HEK293 (cell line): ENCODE measurements around the gene BBIP1.

ENCODE experiments used
- EGR2 ChIP-seq: fragments of 450-650 bp; formaldehyde crosslinking; IDR thresholded peaks from 2 replicates; pipeline ENCODE4 v1.5.1; 2016; ENCODE audit warnings: low read depth, missing biosample characterization, missing genetic modification characterization
- ZBTB7A ChIP-seq: fragments of 450-650 bp; formaldehyde crosslinking; IDR thresholded peaks from 2 replicates; pipeline ENCODE4 v1.5.1; 2016; ENCODE audit warnings: low read depth, missing biosample characterization, missing genetic modification characterization
- ZNF157 ChIP-seq: fragments of 450-650 bp; formaldehyde crosslinking; IDR thresholded peaks from 2 replicates; pipeline ENCODE4 v1.5.1; 2016; ENCODE audit warnings: missing biosample characterization, missing genetic modification characterization
- ZNF174 ChIP-seq: fragments of 450-650 bp; formaldehyde crosslinking; IDR thresholded peaks from 2 replicates; pipeline ENCODE4 v1.5.0; 2017; ENCODE audit warnings: missing biosample characterization, mild to moderate bottlenecking, missing genetic modification characterization
- ZNF266 ChIP-seq: fragments of 450-650 bp; formaldehyde crosslinking; IDR thresholded peaks from 2 replicates; pipeline ENCODE4 v1.5.1; 2016; ENCODE audit warnings: missing biosample characterization, missing genetic modification characterization, low read depth
- ZNF335 ChIP-seq: fragments of 450-650 bp; formaldehyde crosslinking; conservative IDR thresholded peaks from 2 replicates; pipeline ENCODE4 v1.5.1; 2016; ENCODE audit warnings: missing biosample characterization, missing genetic modification characterization
- ZNF366 ChIP-seq: fragments of 450-650 bp; formaldehyde crosslinking; conservative IDR thresholded peaks from 2 replicates; pipeline ENCODE4 v1.5.1; 2016; ENCODE audit warnings: missing biosample characterization, missing genetic modification characterization
- ZNF404 ChIP-seq: fragments of 450-650 bp; formaldehyde crosslinking; IDR thresholded peaks from 2 replicates; pipeline ENCODE4 v1.5.1; 2017; ENCODE audit warnings: missing biosample characterization, missing genetic modification characterization
- ZNF501 ChIP-seq: fragments of 450-650 bp; formaldehyde crosslinking; IDR thresholded peaks from 2 replicates; pipeline ENCODE4 v1.5.1; 2016; ENCODE audit warnings: missing biosample characterization, missing genetic modification characterization
- ZNF585B ChIP-seq: fragments of 450-650 bp; formaldehyde crosslinking; IDR thresholded peaks from 2 replicates; pipeline ENCODE4 v1.5.1; 2016; ENCODE audit warnings: missing biosample characterization, missing genetic modification characterization
- ZNF623 ChIP-seq: fragments of 450-650 bp; formaldehyde crosslinking; IDR thresholded peaks from 2 replicates; pipeline ENCODE4 v1.5.1; 2016; ENCODE audit warnings: missing biosample characterization, missing genetic modification characterization
- ZNF747 ChIP-seq: fragments of 450-650 bp; formaldehyde crosslinking; IDR thresholded peaks from 2 replicates; pipeline ENCODE4 v1.5.1; 2016; ENCODE audit warnings: missing biosample characterization, missing genetic modification characterization
- ZNF830 ChIP-seq: fragments of 450-650 bp; IDR thresholded peaks from 2 replicates; pipeline ENCODE4 v1.5.0; 2018; ENCODE audit warnings: missing biosample characterization, missing genetic modification characterization, low read depth, mild to moderate bottlenecking, moderate library complexity
- ZNF837 ChIP-seq: fragments of 450-650 bp; formaldehyde crosslinking; IDR thresholded peaks from 2 replicates; pipeline ENCODE4 v1.5.1; 2016; ENCODE audit warnings: missing biosample characterization, missing genetic modification characterization
- TF ChIP-seq, protein P1 (sequence below): fragments of 450-650 bp; formaldehyde crosslinking; IDR thresholded peaks from 2 replicates; pipeline ENCODE4 v1.5.1; 2017; ENCODE audit warnings: missing biosample characterization, mild to moderate bottlenecking, missing genetic modification characterization, moderate library complexity
- TF ChIP-seq, protein P2 (sequence below): fragments of 450-650 bp; IDR thresholded peaks from 2 replicates; pipeline ENCODE4 v1.5.1; 2018; ENCODE audit warnings: missing biosample characterization, mild to moderate bottlenecking, missing genetic modification characterization
- TF ChIP-seq, protein P3 (sequence below): fragments of 450-650 bp; formaldehyde crosslinking; IDR thresholded peaks from 2 replicates; pipeline ENCODE4 v1.5.1; 2016; ENCODE audit warnings: missing biosample characterization, missing genetic modification characterization
- TF ChIP-seq, protein P4 (sequence below): fragments of 450-650 bp; formaldehyde crosslinking; conservative IDR thresholded peaks from 2 replicates; pipeline ENCODE4 v1.5.1; 2016; ENCODE audit warnings: low read depth, missing biosample characterization, missing genetic modification characterization
- TF ChIP-seq, protein P5 (sequence below): fragments of 450-650 bp; formaldehyde crosslinking; IDR thresholded peaks from 2 replicates; pipeline ENCODE4 v1.5.1; 2016; ENCODE audit warnings: missing biosample characterization, missing genetic modification characterization
- TF ChIP-seq, protein P6 (sequence below): fragments of 450-650 bp; formaldehyde crosslinking; IDR thresholded peaks from 2 replicates; pipeline ENCODE4 v1.5.1; 2016; ENCODE audit warnings: missing biosample characterization, missing genetic modification characterization

Gene BBIP1

DNA sequence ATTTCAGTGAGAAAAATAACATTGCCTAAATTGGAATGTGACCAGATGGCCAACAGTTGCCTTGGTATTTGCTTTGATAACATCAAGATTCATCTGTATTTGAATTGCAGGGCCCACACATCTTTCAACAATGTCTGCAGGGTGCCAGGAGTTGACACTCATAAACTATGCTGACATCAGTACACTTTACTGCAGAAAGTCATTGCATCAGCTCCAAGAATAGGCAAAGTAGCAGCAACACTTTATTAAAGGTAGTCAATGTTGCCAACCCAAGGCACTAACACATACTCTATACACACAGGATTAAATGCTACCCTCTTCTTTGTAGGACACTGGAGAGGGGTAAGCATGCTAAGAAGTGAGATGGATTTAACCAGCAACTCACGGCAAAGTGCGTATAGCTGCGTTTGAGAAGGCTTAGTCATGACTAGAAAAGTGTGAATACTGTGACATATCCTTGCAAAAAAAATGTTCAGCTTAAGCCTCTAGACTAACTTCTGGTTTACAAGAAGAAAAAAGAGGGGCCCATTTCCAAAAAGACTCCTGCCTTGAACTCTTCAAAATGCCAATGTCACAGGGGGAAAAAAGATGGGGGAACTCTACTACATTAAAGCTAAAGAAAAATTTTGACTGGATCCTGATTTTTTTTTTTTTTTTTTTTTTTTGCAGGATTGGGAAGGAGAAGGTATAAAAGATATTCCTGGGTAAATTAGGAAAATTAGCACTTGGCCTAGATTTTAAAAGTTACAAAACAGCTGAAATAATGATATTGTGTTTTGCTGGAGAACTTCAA lies 2.2 kb downstream of the BBIP1 start (continued):
- TF ChIP-seq, protein P1, sequence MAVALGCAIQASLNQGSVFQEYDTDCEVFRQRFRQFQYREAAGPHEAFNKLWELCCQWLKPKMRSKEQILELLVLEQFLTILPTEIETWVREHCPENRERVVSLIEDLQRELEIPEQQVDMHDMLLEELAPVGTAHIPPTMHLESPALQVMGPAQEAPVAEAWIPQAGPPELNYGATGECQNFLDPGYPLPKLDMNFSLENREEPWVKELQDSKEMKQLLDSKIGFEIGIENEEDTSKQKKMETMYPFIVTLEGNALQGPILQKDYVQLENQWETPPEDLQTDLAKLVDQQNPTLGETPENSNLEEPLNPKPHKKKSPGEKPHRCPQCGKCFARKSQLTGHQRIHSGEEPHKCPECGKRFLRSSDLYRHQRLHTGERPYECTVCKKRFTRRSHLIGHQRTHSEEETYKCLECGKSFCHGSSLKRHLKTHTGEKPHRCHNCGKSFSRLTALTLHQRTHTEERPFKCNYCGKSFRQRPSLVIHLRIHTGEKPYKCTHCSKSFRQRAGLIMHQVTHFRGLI, result peak; percentile 94
- TF ChIP-seq, protein P2, sequence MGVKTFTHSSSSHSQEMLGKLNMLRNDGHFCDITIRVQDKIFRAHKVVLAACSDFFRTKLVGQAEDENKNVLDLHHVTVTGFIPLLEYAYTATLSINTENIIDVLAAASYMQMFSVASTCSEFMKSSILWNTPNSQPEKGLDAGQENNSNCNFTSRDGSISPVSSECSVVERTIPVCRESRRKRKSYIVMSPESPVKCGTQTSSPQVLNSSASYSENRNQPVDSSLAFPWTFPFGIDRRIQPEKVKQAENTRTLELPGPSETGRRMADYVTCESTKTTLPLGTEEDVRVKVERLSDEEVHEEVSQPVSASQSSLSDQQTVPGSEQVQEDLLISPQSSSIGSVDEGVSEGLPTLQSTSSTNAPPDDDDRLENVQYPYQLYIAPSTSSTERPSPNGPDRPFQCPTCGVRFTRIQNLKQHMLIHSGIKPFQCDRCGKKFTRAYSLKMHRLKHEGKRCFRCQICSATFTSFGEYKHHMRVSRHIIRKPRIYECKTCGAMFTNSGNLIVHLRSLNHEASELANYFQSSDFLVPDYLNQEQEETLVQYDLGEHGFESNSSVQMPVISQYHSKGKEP (tag by site-specific recombination), result peak; percentile 97
- TF ChIP-seq ZNF266 (tag by site-specific recombination) (no peak), ZNF501 (tag by site-specific recombination) (peak; percentile 70; the same call in 1 of the 2 replicates), ZNF335 (tag by site-specific recombination) (peak; percentile 77), ZNF404 (no peak), ZNF174 (tag by site-specific recombination) (no peak), ZBTB7A (tag by site-specific recombination) (no peak), ZNF837 (tag by site-specific recombination) (no peak), ZNF623 (tag by site-specific recombination) (no peak; the same call in 1 of the 2 replicates), ZNF747 (tag by site-specific recombination) (no peak), ZNF830 (tag by site-specific recombination) (no peak), ZNF366 (tag by site-specific recombination) (peak; percentile 91), EGR2 (peak; percentile 41; the same call in 1 of the 2 replicates), ZNF157 (no peak), ZNF585B (tag by site-specific recombination) (no peak)
- TF ChIP-seq, protein P3, sequence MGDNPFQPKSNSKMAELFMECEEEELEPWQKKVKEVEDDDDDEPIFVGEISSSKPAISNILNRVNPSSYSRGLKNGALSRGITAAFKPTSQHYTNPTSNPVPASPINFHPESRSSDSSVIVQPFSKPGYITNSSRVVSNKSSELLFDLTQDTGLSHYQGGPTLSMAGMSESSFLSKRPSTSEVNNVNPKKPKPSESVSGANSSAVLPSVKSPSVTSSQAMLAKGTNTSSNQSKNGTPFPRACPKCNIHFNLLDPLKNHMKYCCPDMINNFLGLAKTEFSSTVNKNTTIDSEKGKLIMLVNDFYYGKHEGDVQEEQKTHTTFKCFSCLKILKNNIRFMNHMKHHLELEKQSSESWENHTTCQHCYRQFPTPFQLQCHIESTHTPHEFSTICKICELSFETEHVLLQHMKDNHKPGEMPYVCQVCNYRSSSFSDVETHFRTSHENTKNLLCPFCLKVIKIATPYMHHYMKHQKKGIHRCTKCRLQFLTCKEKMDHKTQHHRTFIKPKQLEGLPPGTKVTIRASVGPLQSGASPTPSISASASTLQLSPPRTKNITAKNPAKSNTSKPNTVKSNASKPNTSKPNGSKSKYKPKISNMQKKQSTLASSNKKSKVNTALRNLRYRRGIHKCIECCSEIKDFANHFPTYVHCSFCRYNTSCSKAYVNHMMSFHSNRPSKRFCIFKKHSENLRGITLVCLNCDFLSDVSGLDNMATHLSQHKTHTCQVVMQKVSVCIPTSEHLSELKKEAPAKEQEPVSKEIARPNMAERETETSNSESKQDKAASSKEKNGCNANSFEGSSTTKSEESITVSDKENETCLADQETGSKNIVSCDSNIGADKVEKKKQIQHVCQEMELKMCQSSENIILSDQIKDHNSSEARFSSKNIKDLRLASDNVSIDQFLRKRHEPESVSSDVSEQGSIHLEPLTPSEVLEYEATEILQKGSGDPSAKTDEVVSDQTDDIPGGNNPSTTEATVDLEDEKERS (tag by site-specific recombination), result no peak
- TF ChIP-seq, protein P4, sequence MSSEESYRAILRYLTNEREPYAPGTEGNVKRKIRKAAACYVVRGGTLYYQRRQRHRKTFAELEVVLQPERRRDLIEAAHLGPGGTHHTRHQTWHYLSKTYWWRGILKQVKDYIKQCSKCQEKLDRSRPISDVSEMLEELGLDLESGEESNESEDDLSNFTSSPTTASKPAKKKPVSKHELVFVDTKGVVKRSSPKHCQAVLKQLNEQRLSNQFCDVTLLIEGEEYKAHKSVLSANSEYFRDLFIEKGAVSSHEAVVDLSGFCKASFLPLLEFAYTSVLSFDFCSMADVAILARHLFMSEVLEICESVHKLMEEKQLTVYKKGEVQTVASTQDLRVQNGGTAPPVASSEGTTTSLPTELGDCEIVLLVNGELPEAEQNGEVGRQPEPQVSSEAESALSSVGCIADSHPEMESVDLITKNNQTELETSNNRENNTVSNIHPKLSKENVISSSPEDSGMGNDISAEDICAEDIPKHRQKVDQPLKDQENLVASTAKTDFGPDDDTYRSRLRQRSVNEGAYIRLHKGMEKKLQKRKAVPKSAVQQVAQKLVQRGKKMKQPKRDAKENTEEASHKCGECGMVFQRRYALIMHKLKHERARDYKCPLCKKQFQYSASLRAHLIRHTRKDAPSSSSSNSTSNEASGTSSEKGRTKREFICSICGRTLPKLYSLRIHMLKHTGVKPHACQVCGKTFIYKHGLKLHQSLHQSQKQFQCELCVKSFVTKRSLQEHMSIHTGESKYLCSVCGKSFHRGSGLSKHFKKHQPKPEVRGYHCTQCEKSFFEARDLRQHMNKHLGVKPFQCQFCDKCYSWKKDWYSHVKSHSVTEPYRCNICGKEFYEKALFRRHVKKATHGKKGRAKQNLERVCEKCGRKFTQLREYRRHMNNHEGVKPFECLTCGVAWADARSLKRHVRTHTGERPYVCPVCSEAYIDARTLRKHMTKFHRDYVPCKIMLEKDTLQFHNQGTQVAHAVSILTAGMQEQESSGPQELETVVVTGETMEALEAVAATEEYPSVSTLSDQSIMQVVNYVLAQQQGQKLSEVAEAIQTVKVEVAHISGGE (tag by site-specific recombination), result 0 out of 2 replicates have a peak, but pooled peaks have one; percentile 34
- TF ChIP-seq, protein P5, sequence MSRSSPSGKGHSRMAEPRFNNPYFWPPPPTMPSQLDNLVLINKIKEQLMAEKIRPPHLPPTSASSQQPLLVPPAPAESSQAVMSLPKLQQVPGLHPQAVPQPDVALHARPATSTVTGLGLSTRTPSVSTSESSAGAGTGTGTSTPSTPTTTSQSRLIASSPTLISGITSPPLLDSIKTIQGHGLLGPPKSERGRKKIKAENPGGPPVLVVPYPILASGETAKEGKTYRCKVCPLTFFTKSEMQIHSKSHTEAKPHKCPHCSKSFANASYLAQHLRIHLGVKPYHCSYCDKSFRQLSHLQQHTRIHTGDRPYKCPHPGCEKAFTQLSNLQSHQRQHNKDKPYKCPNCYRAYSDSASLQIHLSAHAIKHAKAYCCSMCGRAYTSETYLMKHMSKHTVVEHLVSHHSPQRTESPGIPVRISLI (tag by site-specific recombination), result peak; percentile 94
- TF ChIP-seq, protein P6, sequence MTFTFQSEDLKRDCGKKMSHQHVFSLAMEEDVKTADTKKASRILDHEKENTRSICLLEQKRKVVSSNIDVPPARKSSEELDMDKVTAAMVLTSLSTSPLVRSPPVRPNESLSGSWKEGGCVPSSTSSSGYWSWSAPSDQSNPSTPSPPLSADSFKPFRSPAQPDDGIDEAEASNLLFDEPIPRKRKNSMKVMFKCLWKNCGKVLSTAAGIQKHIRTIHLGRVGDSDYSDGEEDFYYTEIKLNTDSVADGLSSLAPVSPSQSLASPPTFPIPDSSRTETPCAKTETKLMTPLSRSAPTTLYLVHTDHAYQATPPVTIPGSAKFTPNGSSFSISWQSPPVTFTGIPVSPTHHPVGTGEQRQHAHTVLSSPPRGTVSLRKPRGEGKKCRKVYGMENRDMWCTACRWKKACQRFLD (tag by site-specific recombination), result no peak
- TF ChIP-seq, all 188 proteins: peak for 82
